ENCODE results near the gene GCLC. TPM values are rescaled to one million over a fixed set of nuclear protein-coding genes. Genes with fewer than 3 reads are reported as not detected.

The GCLC gene
- total RNA-seq, 1 experiment from 2014 or later: 37.2 TPM

GRCh38 chr6:53487080-53487479, 57.8 kb downstream of the GCLC start:
- in situ Hi-C loops (cut with HindIII; ENCODE audit: low pct_unique_long_range_greater_than_20kb, low sequenced_read_pairs) (no loop called here), intact Hi-C loops (cut with micrococcal nuclease; ENCODE audit: unreplicated experiment) (no loop called here)
- Histone ChIP-seq H3K9me3 (ENCODE audit: control insufficient read depth, insufficient read depth, low read depth, low read length) (no peaks in the 10 kb centered on the region), H3K36me3 (ENCODE audit: control insufficient read depth, insufficient read depth, low read length) (no peaks in the 10 kb centered on the region), H3K4me1 (ENCODE audit: control insufficient read depth, insufficient read depth, low read length) (no peaks in the 10 kb centered on the region; the same call in 1 of the 2 replicates), H3K27me3 (ENCODE audit: control insufficient read depth, insufficient read depth, low read length) (peaks cover 13% of the 10 kb centered on the region; the same call in 1 of the 2 replicates), H3K27ac (ENCODE audit: low read length) (no peak overlapping the region), H3K4me3 (ENCODE audit: low read depth in 2 of 2, low read length in 2 of 2) (no peak overlapping the region)
- TF ChIP-seq TCF7L2 (IDR thresholded peaks at IDR 0.05; ENCODE audit: low read depth, low read length) (no peak), SIN3A (IDR thresholded peaks at IDR 0.05; ENCODE audit: borderline replicate concordance, insufficient read depth, low read depth, low read length) (no peak), POLR2AphosphoS5 (IDR thresholded peaks at IDR 0.05; ENCODE audit: low read depth, low read length) (no peak)
- TF ChIP-seq, protein P1, sequence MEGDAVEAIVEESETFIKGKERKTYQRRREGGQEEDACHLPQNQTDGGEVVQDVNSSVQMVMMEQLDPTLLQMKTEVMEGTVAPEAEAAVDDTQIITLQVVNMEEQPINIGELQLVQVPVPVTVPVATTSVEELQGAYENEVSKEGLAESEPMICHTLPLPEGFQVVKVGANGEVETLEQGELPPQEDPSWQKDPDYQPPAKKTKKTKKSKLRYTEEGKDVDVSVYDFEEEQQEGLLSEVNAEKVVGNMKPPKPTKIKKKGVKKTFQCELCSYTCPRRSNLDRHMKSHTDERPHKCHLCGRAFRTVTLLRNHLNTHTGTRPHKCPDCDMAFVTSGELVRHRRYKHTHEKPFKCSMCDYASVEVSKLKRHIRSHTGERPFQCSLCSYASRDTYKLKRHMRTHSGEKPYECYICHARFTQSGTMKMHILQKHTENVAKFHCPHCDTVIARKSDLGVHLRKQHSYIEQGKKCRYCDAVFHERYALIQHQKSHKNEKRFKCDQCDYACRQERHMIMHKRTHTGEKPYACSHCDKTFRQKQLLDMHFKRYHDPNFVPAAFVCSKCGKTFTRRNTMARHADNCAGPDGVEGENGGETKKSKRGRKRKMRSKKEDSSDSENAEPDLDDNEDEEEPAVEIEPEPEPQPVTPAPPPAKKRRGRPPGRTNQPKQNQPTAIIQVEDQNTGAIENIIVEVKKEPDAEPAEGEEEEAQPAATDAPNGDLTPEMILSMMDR (IDR thresholded peaks at IDR 0.05): no peak
- TF ChIP-seq, protein P2, sequence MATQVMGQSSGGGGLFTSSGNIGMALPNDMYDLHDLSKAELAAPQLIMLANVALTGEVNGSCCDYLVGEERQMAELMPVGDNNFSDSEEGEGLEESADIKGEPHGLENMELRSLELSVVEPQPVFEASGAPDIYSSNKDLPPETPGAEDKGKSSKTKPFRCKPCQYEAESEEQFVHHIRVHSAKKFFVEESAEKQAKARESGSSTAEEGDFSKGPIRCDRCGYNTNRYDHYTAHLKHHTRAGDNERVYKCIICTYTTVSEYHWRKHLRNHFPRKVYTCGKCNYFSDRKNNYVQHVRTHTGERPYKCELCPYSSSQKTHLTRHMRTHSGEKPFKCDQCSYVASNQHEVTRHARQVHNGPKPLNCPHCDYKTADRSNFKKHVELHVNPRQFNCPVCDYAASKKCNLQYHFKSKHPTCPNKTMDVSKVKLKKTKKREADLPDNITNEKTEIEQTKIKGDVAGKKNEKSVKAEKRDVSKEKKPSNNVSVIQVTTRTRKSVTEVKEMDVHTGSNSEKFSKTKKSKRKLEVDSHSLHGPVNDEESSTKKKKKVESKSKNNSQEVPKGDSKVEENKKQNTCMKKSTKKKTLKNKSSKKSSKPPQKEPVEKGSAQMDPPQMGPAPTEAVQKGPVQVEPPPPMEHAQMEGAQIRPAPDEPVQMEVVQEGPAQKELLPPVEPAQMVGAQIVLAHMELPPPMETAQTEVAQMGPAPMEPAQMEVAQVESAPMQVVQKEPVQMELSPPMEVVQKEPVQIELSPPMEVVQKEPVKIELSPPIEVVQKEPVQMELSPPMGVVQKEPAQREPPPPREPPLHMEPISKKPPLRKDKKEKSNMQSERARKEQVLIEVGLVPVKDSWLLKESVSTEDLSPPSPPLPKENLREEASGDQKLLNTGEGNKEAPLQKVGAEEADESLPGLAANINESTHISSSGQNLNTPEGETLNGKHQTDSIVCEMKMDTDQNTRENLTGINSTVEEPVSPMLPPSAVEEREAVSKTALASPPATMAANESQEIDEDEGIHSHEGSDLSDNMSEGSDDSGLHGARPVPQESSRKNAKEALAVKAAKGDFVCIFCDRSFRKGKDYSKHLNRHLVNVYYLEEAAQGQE (IDR thresholded peaks at IDR 0.05; ENCODE audit: insufficient read depth in 1 of 2, low read depth in 2 of 2, low read length in 1 of 2): no peak
- ChIA-PET CTCF (interaction anchor here (1.4 kb wide), 1 partner anchor 165 kb away, joined by 3 read pairs; no protein-coding TSS in a partner anchor), POLR2A (no interaction called here)
- BruUV-seq (replicated peaks): no TSS peak
- no peak for ATAC-seq
- no peak for DNase-seq (ENCODE audit: low read depth, low spot score)

GRCh38 chr6:53486679-53487078, 58.2 kb downstream of the GCLC start:
- Histone ChIP-seq H3K4me3 (ENCODE audit: low read depth in 2 of 2, low read length in 2 of 2) (no peak overlapping the region), H3K9me3 (ENCODE audit: control insufficient read depth, insufficient read depth, low read depth, low read length) (no peaks in the 10 kb centered on the region), H3K36me3 (ENCODE audit: control insufficient read depth, insufficient read depth, low read length) (no peaks in the 10 kb centered on the region), H3K27ac (ENCODE audit: low read length) (no peak overlapping the region), H3K27me3 (ENCODE audit: control insufficient read depth, insufficient read depth, low read length) (peaks cover 13% of the 10 kb centered on the region; the same call in 1 of the 2 replicates), H3K4me1 (ENCODE audit: control insufficient read depth, insufficient read depth, low read length) (no peaks in the 10 kb centered on the region; the same call in 1 of the 2 replicates)
- in situ Hi-C loops (cut with HindIII; ENCODE audit: low pct_unique_long_range_greater_than_20kb, low sequenced_read_pairs) (no loop called here), intact Hi-C loops (cut with micrococcal nuclease; ENCODE audit: unreplicated experiment) (no loop called here)
- DNase-seq (ENCODE audit: low read depth, low spot score) (no peak), ATAC-seq (no peak)
- BruUV-seq (replicated peaks): no TSS peak
- ChIA-PET POLR2A (no interaction called here), CTCF (interaction anchor here (1.4 kb wide), 1 partner anchor 165 kb away, joined by 3 read pairs; no protein-coding TSS in a partner anchor)
- TF ChIP-seq, protein P2 (IDR thresholded peaks at IDR 0.05; ENCODE audit: insufficient read depth in 1 of 2, low read depth in 2 of 2, low read length in 1 of 2): no peak
- no peak for TF ChIP-seq SIN3A (IDR thresholded peaks at IDR 0.05; ENCODE audit: borderline replicate concordance, insufficient read depth, low read depth, low read length)
- TF ChIP-seq, protein P1 (IDR thresholded peaks at IDR 0.05): no peak
- no peak for TF ChIP-seq POLR2AphosphoS5 (IDR thresholded peaks at IDR 0.05; ENCODE audit: low read depth, low read length)

Measured in Panc1 (cell line).